GM12892 (cell line): ENCODE results near the gene TTF2.

ENCODE experiments used
- POLR2A ChIP-seq: IDR thresholded peaks from 2 replicates; pipeline ENCODE4 v1.6.1; 2011; ENCODE audit warnings: low read depth, low read length, control low read depth
- POLR2AphosphoS5 ChIP-seq: IDR thresholded peaks from 2 replicates; pipeline ENCODE4 v1.6.1; 2011; ENCODE audit warnings: low read depth, low read length, control low read depth

DNA sequence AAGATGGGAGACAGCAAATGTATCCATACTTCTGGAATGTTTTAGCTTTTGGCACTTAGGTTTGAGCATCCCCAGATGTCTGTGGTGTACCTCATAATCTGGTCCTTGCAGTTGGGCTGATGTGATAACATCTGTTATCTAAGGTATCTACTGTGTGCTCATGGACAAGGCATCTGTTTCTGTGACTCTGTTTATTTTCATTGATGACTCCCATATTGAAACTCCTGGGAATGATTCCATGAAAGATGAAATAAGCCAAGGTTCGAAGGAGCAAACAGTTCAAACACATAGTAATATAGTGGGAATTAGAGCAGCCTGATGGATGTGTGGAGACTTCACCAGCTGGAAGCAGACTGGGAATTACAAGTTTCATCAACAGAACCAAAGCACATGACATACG lies 82.1 kb downstream of the TTF2 start:
- TF ChIP-seq POLR2A (no peak), POLR2AphosphoS5 (no peak)
